ENCODE data around the gene EML4.

- TF ChIP-seq, protein P1, sequence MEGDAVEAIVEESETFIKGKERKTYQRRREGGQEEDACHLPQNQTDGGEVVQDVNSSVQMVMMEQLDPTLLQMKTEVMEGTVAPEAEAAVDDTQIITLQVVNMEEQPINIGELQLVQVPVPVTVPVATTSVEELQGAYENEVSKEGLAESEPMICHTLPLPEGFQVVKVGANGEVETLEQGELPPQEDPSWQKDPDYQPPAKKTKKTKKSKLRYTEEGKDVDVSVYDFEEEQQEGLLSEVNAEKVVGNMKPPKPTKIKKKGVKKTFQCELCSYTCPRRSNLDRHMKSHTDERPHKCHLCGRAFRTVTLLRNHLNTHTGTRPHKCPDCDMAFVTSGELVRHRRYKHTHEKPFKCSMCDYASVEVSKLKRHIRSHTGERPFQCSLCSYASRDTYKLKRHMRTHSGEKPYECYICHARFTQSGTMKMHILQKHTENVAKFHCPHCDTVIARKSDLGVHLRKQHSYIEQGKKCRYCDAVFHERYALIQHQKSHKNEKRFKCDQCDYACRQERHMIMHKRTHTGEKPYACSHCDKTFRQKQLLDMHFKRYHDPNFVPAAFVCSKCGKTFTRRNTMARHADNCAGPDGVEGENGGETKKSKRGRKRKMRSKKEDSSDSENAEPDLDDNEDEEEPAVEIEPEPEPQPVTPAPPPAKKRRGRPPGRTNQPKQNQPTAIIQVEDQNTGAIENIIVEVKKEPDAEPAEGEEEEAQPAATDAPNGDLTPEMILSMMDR (IDR thresholded peaks at IDR 0.05; ENCODE audit: insufficient read depth, low read depth, low read length): no peak
- TF ChIP-seq EZH2 (IDR thresholded peaks at IDR 0.05; ENCODE audit: insufficient read depth, low read length): no peak
Measured at GRCh38 chr2:42266236-42266635, 97.1 kb downstream of the EML4 start.

All from astrocyte (in vitro differentiated cells and primary cell).